22Rv1 (cell line): Measurements from ENCODE around the gene CEND1.

Experiments
- CTCF ChIP-seq: fragments of 450-650 bp; IDR thresholded peaks from 2 replicates; pipeline ENCODE4 v1.5.1; 2017; ENCODE audit warnings: mild to moderate bottlenecking
- ZFX ChIP-seq: fragments of 450-650 bp; IDR thresholded peaks from 2 replicates; pipeline ENCODE4 v1.6.1; 2017; ENCODE audit warnings: antibody characterized with exemption, borderline replicate concordance

- TF ChIP-seq CTCF (no peak), ZFX (no peak)
These were observed 5.1 kb upstream of the CEND1 start for GRCh38 chr11:794766-795633.
